GM19240 (cell line): Measurements from ENCODE around the gene LAMC3.

Experiments used
- DNase-seq: peaks from one replicate; pipeline ENCODE4 v3.0.0; 2011; ENCODE audit warnings: low spot score; ENCODE audit not compliant: insufficient read length

The LAMC3 gene

GRCh38 chr9:131076347-131077195, 67.6 kb downstream of the LAMC3 start:
- DNase-seq: no peak

GRCh38 chr9:131078427-131079366, 69.7 kb downstream of the LAMC3 start:
- no peak for DNase-seq

- DNase-seq: no peak
Observed at GRCh38 chr9:131080589-131080988, 71.6 kb downstream of the LAMC3 start.

GRCh38 chr9:131081868-131082267, 72.9 kb downstream of the LAMC3 start:
- DNase-seq: no peak

DNA sequence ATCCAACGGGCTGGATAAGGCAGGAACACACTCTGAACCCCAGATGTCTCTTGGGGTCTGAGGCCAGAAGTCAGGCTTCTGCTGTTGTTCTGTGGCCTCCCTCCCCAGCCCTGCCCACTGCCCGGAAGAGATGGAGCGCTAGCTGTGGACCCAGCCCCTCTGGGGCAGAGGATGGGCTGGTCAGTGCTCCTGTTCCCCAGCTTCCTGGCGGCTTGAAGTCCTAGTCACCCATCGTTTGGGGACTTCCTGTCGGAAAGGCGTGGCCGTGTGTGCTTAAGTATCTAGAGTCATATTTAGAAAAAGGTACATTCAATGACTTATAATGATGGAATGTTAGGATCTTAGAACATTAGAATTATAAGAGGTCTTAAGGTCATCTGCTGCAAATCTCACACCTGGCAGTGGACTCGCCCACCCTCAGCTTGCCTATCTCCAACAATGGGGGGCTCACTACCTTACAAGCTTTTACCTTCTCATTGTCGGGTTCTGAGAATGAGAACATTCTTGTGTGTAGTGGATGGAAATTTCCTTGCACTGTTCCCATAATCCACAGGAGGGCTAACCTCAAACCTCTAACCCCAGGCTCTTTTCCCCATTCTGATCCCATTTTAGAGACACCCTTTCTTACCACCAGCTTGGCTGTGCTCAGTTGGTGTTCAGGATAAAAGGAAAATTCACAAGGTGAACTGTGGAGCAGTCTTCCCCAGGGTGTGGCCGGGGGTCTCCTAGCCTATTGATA, 74.0 kb downstream of the LAMC3 start:
- DNase-seq: no peak

DNA sequence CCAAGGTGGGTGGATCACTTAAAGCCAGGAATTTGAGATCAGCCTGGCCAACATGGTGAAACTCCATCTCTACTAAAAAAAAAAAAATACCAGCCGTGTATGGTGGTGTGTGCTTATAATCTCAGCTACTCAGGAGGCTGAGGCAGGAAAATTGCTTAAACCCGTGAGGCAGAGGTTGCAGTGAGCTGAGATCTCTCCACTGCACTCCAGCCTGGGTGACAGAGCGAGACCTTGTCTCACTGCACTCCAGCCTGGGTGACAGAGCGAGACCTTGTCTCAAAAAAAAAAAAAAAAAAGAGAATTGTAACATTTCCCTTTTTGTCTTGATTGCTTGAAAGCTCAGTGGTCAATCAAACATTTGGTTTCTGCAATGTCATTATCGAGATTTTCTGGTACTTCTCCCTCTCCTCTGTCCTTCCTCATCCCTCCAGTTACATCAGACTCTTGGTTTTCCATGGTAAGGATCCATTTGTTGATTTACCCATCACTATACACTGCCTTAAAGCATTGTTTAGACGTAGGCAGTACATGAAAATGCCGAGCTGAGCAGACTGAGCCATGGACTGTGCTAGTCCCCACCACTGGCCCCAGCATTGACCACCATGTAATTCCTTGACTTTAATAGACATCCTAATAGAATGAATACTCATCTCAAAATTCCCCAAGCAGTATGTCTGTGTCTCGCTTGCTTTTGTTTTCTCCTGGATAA, 75.8 kb downstream of the LAMC3 start:
- no peak for DNase-seq

- DNase-seq: no peak
Observed at GRCh38 chr9:131085370-131086122, 76.6 kb downstream of the LAMC3 start.

GRCh38 chr9:131087354-131087893, 78.5 kb downstream of the LAMC3 start:
- no peak for DNase-seq

DNA sequence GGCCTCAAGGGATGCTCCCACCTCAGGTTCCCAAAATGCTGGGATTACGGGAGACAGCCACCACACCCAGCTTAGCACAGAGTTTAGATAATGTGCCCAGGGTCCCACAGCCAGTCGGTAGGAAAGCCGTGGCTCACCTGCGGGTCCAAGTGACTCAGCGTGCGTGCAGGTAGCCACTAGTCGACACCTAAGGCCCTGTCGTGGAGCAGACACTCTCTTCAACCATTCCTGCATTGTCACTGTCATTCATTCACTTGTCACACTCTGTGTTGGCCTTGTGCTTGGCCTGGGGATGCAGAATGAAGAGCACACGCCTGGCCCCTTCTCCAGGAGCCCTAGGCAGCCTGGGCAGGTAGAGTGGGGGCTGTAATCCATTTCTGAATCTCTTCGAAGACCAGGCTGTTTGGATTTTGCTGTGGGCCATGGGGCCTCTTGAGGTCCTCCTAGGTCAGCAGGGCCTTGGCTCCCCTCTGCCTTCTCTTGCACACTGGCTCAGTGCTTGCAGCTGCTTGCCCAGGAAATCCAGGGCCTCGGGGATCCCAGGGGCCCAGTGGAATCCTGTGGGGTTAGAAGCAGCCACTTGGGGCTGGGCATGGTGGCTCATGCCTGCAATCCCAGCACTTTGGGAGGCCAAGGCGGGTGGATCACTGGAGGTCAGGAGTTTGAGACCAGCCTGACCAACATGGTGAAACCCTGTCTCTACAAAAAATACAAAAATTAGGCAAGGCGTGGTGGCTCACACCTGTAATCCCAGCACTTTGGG, 81.2 kb downstream of the LAMC3 start:
- DNase-seq: no peak

- DNase-seq: no peak
Observed at GRCh38 chr9:131091352-131091992, 82.5 kb downstream of the LAMC3 start.

DNA sequence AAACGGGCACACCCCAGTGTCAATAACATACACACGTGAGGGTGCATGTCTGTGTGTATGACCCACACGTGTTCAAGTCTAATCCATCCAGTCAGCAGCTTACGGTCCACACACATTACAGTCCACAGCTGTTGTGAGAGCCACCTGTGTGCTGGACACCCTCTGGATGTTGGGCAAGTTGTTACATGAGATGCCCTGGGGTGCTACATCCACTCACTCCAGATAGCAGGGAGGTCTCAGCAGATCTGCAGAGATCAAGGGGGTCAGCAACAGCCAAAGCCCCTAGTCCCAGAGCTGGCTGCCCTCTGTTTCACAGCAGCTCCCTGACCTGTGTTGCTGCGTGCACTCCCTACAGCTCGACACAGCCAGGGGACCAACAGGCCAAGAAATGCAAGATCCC, 83.1 kb downstream of the LAMC3 start:
- DNase-seq: no peak

- no peak for DNase-seq
Observed at GRCh38 chr9:131092548-131093440, 83.8 kb downstream of the LAMC3 start.

GRCh38 chr9:131094015-131094414, 85.0 kb downstream of the LAMC3 start:
- DNase-seq: no peak

GRCh38 chr9:131094622-131095021, 85.6 kb downstream of the LAMC3 start:
- no peak for DNase-seq

DNA sequence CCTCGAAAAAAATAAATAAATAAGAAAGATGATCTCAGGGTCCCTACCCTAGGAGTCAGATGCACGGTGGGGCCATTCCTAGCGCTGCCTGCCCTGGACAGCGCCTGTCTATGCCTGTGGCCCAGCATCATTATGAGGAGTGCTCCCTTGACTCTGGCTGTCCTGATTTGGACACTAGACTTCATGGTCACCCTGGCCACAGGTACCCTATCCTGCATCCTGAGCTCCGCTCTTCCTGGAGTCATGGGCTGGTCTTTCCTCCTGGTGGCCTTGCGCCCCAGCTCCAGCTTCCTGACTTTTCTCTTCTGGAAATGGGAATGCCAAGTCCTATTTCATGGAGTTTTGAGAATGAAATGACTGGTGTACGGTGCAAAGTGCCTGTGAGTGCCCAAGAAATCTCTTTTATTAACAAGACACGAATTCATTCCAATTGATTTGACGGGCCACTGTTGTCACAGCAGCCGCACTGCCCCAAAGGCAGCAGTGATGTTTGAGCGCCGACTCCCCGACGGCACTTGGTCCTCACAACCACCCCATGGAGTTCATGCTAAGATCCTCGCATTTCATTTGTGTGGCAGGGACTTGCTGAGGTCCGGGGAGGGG, 86.8 kb downstream of the LAMC3 start:
- no peak for DNase-seq

DNA sequence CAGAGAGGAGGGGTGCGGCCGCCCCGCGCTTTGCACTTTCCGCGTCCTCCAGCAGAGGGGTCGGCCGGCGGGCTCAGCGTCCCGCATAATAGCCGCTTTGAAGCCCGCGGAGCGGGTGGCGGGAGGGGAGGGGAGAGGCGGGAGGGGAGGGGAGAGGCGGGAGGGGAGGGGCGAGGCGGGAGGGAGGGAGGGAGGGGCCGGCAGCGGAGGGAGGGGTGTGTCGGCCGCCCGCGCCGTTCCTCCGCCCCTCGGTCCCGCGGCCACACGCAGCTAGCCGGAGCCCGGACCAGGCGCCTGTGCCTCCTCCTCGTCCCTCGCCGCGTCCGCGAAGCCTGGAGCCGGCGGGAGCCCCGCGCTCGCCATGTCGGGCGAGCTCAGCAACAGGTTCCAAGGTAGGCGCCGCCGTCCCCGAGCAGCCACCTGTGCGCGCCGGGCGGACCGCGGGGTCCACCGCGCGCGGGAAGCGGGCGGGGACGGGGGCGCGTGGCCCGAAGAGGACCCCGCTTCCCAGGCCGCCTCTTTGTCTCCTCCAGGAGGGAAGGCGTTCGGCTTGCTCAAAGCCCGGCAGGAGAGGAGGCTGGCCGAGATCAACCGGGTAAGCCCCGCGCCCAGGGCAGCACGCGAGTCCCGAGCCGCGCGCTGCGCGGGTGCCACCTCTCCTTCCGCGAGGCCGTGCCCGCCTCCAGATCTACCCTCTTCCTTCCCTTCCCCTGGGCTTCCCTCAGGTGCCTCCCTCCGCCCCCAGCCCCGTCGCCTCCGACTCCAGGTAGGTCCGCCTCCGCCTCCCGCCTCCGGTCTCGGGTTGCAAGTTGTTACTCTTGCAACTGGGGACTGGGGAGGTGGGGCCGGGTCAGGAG, 87.5 kb downstream of the LAMC3 start, which contains the start of gene AIF1L:
AIF1L (plus strand) TSS at position 263 of the 857 bp plus-strand sequence; CDS start at position 362, 99 bp downstream.
- DNase-seq: no peak
